ENCODE results near the gene BMS1.

- TF ChIP-seq POLR2AphosphoS5 (IDR thresholded peaks at IDR 0.05; ENCODE audit: insufficient read depth, low read depth, low read length), result no peak
- no peak for TF ChIP-seq CTCF (IDR thresholded peaks at IDR 0.05; ENCODE audit: extremely low read depth in 1 of 2, insufficient read depth in 1 of 2, low read depth in 1 of 2, low read length in 2 of 2)
- TF ChIP-seq JUN (IDR thresholded peaks at IDR 0.05; ENCODE audit: borderline replicate concordance, insufficient read depth, insufficient read length, low read depth), result no peak
- no peak for TF ChIP-seq EZH2 (IDR thresholded peaks at IDR 0.05; ENCODE audit: borderline replicate concordance, low read depth, low read length, severe bottlenecking)
- TF ChIP-seq MYC (IDR thresholded peaks at IDR 0.05; ENCODE audit: low read depth, low read length), result no peak
- TF ChIP-seq POLR2A (IDR thresholded peaks at IDR 0.05; ENCODE audit: low read depth, low read length), result no peak
- no peak for TF ChIP-seq MAX (IDR thresholded peaks at IDR 0.05; ENCODE audit: insufficient read depth, insufficient read length)
- no peak for TF ChIP-seq FOS (IDR thresholded peaks at IDR 0.05; ENCODE audit: borderline replicate concordance, insufficient read depth, low read length)
These were observed 90.4 kb downstream of the BMS1 start for GRCh38 chr10:42872865-42873435.
